Peyer's patch (tissue), 4 donors: ENCODE measurements around the gene PPP1R26.

Experiments
- CTCF ChIP-seq, 6 experiments: fragments of 450-650 bp in 4 of 6; fragments of 200-600 bp in 2 of 6; sonication (generic) in 1 of 6; IDR thresholded peaks; one replicate each; pipeline ENCODE4 v1.5.1; 2017 to 2019; ENCODE audit warnings: antibody characterized with exemption in 6 of 6, mild to moderate bottlenecking in 3 of 6, moderate library complexity in 1 of 6
- POLR2A ChIP-seq, 2 donors: fragments of 450-650 bp; IDR thresholded peaks; one replicate each; pipeline ENCODE4 v1.5.1; 2017; ENCODE audit warnings: antibody characterized with exemption in 2 of 2, mild to moderate bottlenecking in 2 of 2, moderate library complexity in 2 of 2

GRCh38 chr9:135526730-135527571 lies 47.4 kb downstream of the PPP1R26 start:
- TF ChIP-seq CTCF (IDR thresholded peaks at IDR 0.05) = no peak
- TF ChIP-seq POLR2A (IDR thresholded peaks at IDR 0.05) = no peak
